ENCODE measurements around the gene SRSF6.
"Not testable (repeated sequence)": the region's sequence is repeated elsewhere in the genome, so short reads cannot be mapped to it uniquely, and the experiment has no call there.

The SRSF6 gene

DNA sequence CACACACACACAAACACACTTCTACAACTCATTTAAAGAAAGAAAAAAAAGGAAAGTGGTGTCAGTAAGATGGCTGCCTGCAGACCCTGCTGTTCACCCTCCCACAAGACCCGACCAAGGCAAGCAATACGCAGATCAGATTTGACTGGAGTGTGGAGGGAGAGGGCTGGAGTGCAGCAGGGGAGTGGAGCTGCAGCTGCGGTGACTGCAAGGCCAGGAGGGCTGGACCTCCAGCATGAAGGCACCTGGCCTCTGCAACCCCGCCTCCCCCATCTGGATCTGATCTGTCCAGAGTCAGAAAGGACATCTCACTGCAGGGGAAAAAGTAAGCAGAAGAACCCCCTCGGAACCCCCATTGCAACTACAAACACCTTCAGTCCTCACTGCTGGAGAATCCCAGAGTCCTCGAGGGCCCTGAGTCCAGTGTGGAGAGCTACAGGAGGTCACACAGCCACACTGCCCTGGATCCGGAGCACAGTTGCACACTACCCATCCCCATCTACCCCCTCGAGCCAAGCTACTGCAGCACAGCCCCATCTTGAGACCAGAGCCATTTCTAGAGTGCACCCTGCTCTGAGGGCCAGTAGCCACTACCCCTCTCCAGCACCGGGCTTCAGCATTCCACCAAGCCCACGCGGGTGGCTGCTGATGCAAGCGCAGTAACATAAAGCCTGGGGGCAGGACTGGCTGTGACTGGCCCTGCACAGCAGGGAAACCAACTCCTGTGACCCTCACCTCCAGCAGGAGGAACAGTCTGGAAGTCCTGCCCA is 41.9 kb upstream of the SRSF6 start:
- Histone ChIP-seq H3K36me3 (ENCODE audit: control insufficient read depth, low read length) (no peaks in the 10 kb centered on the region), H3F3A (ENCODE audit: control insufficient read depth, insufficient read depth) (no peaks in the 10 kb centered on the region), H3K9me3 (ENCODE audit: control insufficient read depth, insufficient read depth, low read length) (peaks cover 11% of the 10 kb centered on the region), H3K79me2 (ENCODE audit: control insufficient read depth, low read length) (no peaks in the 10 kb centered on the region), H3K4me1 (ENCODE audit: control insufficient read depth, low read length) (no peaks in the 10 kb centered on the region), H3K9me2 (replicated peaks; ENCODE audit: control insufficient read depth, low read length) (no peaks in the 10 kb centered on the region), H3K27me3 (ENCODE audit: control insufficient read depth, low read length) (no peaks in the 10 kb centered on the region), H4K20me1 (ENCODE audit: control insufficient read depth, insufficient read depth, low read depth, low read length) (no peaks in the 10 kb centered on the region), H3K4me2 (ENCODE audit: low read length) (no peak overlapping the region), H3K4me3 (ENCODE audit: low read length) (no peak overlapping the region), H3K27ac (ENCODE audit: low read depth, low read length) (no peak overlapping the region)
- TF ChIP-seq, protein P1, sequence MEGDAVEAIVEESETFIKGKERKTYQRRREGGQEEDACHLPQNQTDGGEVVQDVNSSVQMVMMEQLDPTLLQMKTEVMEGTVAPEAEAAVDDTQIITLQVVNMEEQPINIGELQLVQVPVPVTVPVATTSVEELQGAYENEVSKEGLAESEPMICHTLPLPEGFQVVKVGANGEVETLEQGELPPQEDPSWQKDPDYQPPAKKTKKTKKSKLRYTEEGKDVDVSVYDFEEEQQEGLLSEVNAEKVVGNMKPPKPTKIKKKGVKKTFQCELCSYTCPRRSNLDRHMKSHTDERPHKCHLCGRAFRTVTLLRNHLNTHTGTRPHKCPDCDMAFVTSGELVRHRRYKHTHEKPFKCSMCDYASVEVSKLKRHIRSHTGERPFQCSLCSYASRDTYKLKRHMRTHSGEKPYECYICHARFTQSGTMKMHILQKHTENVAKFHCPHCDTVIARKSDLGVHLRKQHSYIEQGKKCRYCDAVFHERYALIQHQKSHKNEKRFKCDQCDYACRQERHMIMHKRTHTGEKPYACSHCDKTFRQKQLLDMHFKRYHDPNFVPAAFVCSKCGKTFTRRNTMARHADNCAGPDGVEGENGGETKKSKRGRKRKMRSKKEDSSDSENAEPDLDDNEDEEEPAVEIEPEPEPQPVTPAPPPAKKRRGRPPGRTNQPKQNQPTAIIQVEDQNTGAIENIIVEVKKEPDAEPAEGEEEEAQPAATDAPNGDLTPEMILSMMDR (IDR thresholded peaks at IDR 0.05; ENCODE audit: low read depth, low read length, poor library complexity, severe bottlenecking): no peak
- no peak for TF ChIP-seq EZH2phosphoT487 (IDR thresholded peaks at IDR 0.05; ENCODE audit: borderline replicate concordance, low read length)

- H3K4me2 ChIP-seq (ENCODE audit: low read length): no peak overlapping the region
- no peaks in the 10 kb centered on the region for H4K20me1 ChIP-seq (ENCODE audit: control insufficient read depth, insufficient read depth, low read depth, low read length)
- no peaks in the 10 kb centered on the region for H3K27me3 ChIP-seq (ENCODE audit: control insufficient read depth, low read length)
- H3K4me3 ChIP-seq (ENCODE audit: low read length): no peak overlapping the region
- no peak overlapping the region for H3K27ac ChIP-seq (ENCODE audit: low read depth, low read length)
- no peaks in the 10 kb centered on the region for H3K9me2 ChIP-seq (replicated peaks; ENCODE audit: control insufficient read depth, low read length)
- no peaks in the 10 kb centered on the region for H3K79me2 ChIP-seq (ENCODE audit: control insufficient read depth, low read length)
- H3K9me3 ChIP-seq (ENCODE audit: control insufficient read depth, insufficient read depth, low read length): peaks cover 11% of the 10 kb centered on the region
- H3K36me3 ChIP-seq (ENCODE audit: control insufficient read depth, low read length): no peaks in the 10 kb centered on the region
- H3K4me1 ChIP-seq (ENCODE audit: control insufficient read depth, low read length): no peaks in the 10 kb centered on the region
- TF ChIP-seq, protein P1 (IDR thresholded peaks at IDR 0.05; ENCODE audit: low read depth, low read length, poor library complexity, severe bottlenecking): no peak
- TF ChIP-seq EZH2phosphoT487 (IDR thresholded peaks at IDR 0.05; ENCODE audit: borderline replicate concordance, low read length): no peak
- no peaks in the 10 kb centered on the region for H3F3A ChIP-seq (ENCODE audit: control insufficient read depth, insufficient read depth)
These were observed 41.0 kb upstream of the SRSF6 start for GRCh38 chr20:43416591-43417228.

GRCh38 chr20:43420192-43420591 is 37.5 kb upstream of the SRSF6 start:
- Histone ChIP-seq H4K20me1 (ENCODE audit: control insufficient read depth, insufficient read depth, low read depth, low read length) (no peaks in the 10 kb centered on the region), H3K27ac (ENCODE audit: low read depth, low read length) (no peak overlapping the region), H3K4me3 (ENCODE audit: low read length) (no peak overlapping the region), H3K9me2 (replicated peaks; ENCODE audit: control insufficient read depth, low read length) (no peaks in the 10 kb centered on the region), H3F3A (ENCODE audit: control insufficient read depth, insufficient read depth) (no peaks in the 10 kb centered on the region), H3K36me3 (ENCODE audit: control insufficient read depth, low read length) (no peaks in the 10 kb centered on the region), H3K79me2 (ENCODE audit: control insufficient read depth, low read length) (no peaks in the 10 kb centered on the region), H3K4me1 (ENCODE audit: control insufficient read depth, low read length) (no peaks in the 10 kb centered on the region), H3K4me2 (ENCODE audit: low read length) (no peak overlapping the region), H3K27me3 (ENCODE audit: control insufficient read depth, low read length) (no peaks in the 10 kb centered on the region), H3K9me3 (ENCODE audit: control insufficient read depth, insufficient read depth, low read length) (peaks cover 11% of the 10 kb centered on the region)
- no peak for TF ChIP-seq EZH2phosphoT487 (IDR thresholded peaks at IDR 0.05; ENCODE audit: borderline replicate concordance, low read length)
- TF ChIP-seq, protein P1 (IDR thresholded peaks at IDR 0.05; ENCODE audit: low read depth, low read length, poor library complexity, severe bottlenecking): no peak

DNA sequence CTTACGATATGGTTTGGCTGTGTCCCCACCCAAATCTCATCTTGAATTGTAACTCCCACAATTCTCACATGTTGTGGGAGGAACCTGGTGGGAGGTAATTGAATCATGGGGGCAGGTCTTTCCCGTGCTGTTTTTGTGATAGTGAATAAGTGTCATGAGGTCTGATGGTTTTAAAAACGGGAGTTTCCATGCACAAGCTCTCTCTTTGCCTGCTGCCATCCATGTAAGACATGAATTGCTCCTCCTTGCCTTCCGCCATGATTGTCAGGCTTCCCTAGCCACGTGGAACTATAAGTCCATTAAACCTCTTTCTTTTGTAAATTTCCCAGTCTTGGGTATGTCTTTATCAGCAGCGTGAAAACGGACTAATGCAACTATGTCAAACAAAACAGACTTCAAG is 36.8 kb upstream of the SRSF6 start:
- H3K4me3 ChIP-seq (ENCODE audit: low read length); H4K20me1 ChIP-seq (ENCODE audit: control insufficient read depth, insufficient read depth, low read depth, low read length); H3K36me3 ChIP-seq (ENCODE audit: control insufficient read depth, low read length); H3K27me3 ChIP-seq (ENCODE audit: control insufficient read depth, low read length); H3K4me2 ChIP-seq (ENCODE audit: low read length); H3K79me2 ChIP-seq (ENCODE audit: control insufficient read depth, low read length); H3K9me2 ChIP-seq (replicated peaks; ENCODE audit: control insufficient read depth, low read length); H3F3A ChIP-seq (ENCODE audit: control insufficient read depth, insufficient read depth); H3K4me1 ChIP-seq (ENCODE audit: control insufficient read depth, low read length); H3K27ac ChIP-seq (ENCODE audit: low read depth, low read length): not testable (repeated sequence)
- H3K9me3 ChIP-seq (ENCODE audit: control insufficient read depth, insufficient read depth, low read length): peaks cover 11% of the 10 kb centered on the region

All from DOHH2 (cell line).